Erythroblast (primary cell): ENCODE data around the gene MGAT4B.

Experiments
- GATA1 ChIP-seq: IDR thresholded peaks from 2 replicates; pipeline ENCODE4 v1.6.1; 2011; ENCODE audit warnings: low read depth, mild to moderate bottlenecking, control low read depth, low read length, moderate library complexity
- POLR2A ChIP-seq: IDR thresholded peaks from 2 replicates; pipeline ENCODE4 v1.6.1; 2011; ENCODE audit warnings: mild to moderate bottlenecking, low read length

DNA sequence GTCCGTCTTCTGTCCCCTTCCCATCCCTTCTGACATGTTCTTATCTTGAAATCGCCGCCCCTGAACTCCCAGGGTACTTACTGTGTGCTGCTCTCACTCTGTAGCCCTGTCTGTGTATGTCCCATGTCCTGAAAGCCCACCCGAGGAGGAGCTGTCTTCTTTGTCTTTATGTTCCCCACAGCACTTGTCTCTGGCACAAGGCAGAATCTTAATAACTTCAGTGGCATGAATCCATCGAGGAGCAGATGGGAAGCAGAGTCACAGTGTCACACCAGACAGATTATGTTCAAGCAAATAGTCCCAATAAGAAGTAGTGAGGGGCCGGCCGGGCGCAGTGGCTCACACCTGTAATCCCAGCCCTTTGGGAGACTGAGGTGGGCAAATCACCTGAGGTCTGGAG, 42.6 kb downstream of the MGAT4B start:
- TF ChIP-seq POLR2A (no peak), GATA1 (no peak)
